Kidney epithelial cell (primary cell): ENCODE results near the gene SORCS1. TPM values are rescaled to one million over a fixed set of nuclear protein-coding genes. Genes with fewer than 3 reads are reported as not detected.

Source experiments
- DNase-seq: peaks from one replicate; pipeline ENCODE4 v3.0.0-alpha.2; 2010; ENCODE audit warnings: low read depth
- H3K27me3 ChIP-seq: 2 replicates; pipeline ENCODE4 v1.6.0; 2011; ENCODE audit warnings: low read length; ENCODE audit not compliant: control insufficient read depth, insufficient read depth
- H3K36me3 ChIP-seq: 2 replicates; pipeline ENCODE4 v1.5.1; 2011; ENCODE audit warnings: low read length; ENCODE audit not compliant: control insufficient read depth, insufficient read depth
- H3K4me3 ChIP-seq: 2 replicates; pipeline ENCODE4 v1.5.1; 2011; ENCODE audit warnings: low read depth, mild to moderate bottlenecking, control low read depth, low read length
- CTCF ChIP-seq: IDR thresholded peaks from 2 replicates; pipeline ENCODE4 v1.5.1; 2011; ENCODE audit warnings: mild to moderate bottlenecking, moderate library complexity, low read length, control low read depth, inconsistent platforms; ENCODE audit not compliant: insufficient read depth, poor library complexity, severe bottlenecking
- total RNA-seq: library from RNA; depleted of rRNA; stranded (reverse); fragments of >200 nt; gene quantifications from 2 replicates; pipeline ENCODE4 v1.2.3, GENCODE V29; 2015

The SORCS1 gene
- total RNA-seq, 1 donor from 2014 or later, result 2.3 TPM

- H3K27me3 ChIP-seq, result no peaks in the 10 kb centered on the region
- no peak overlapping the region for H3K4me3 ChIP-seq
- H3K36me3 ChIP-seq, result no peaks in the 10 kb centered on the region
- no peak for DNase-seq
- no peak for TF ChIP-seq CTCF
These were observed 298.2 kb downstream of the SORCS1 start for GRCh38 chr10:106866244-106866845.

GRCh38 chr10:106864031-106864430, 300.5 kb downstream of the SORCS1 start:
- Histone ChIP-seq H3K36me3 (no peaks in the 10 kb centered on the region), H3K27me3 (no peaks in the 10 kb centered on the region), H3K4me3 (no peak overlapping the region)
- TF ChIP-seq CTCF, result no peak
- DNase-seq, result no peak

GRCh38 chr10:106863549-106863948, 301.0 kb downstream of the SORCS1 start:
- no peak for DNase-seq
- Histone ChIP-seq H3K27me3 (no peaks in the 10 kb centered on the region), H3K36me3 (no peaks in the 10 kb centered on the region), H3K4me3 (no peak overlapping the region)
- no peak for TF ChIP-seq CTCF

GRCh38 chr10:106859892-106860652, 304.4 kb downstream of the SORCS1 start:
- DNase-seq, result no peak
- no peaks in the 10 kb centered on the region for H3K27me3 ChIP-seq
- TF ChIP-seq CTCF, result no peak
- no peak overlapping the region for H3K4me3 ChIP-seq
- H3K36me3 ChIP-seq, result no peaks in the 10 kb centered on the region

GRCh38 chr10:106857728-106858127, 306.8 kb downstream of the SORCS1 start:
- Histone ChIP-seq H3K36me3 (no peaks in the 10 kb centered on the region), H3K27me3 (no peaks in the 10 kb centered on the region), H3K4me3 (no peak overlapping the region)
- no peak for TF ChIP-seq CTCF
- DNase-seq, result no peak
